GM19463 (cell line): ENCODE measurements around the gene LRP1B.
A peak's percentile ranks its signal among the peaks of the same experiment; 100 is the strongest.

ENCODE experiments used
- ATAC-seq: cut with Tn5 transposase; IDR thresholded peaks from one replicate; pipeline ENCODE4 v1.9.1; 2021; ENCODE audit warnings: mild to moderate bottlenecking, moderate library complexity; ENCODE audit not compliant: unreplicated experiment

The LRP1B gene

GRCh38 chr2:141605163-141605562 is 525.7 kb downstream of the LRP1B start:
- no peak for ATAC-seq

GRCh38 chr2:141601511-141602152 is 529.2 kb downstream of the LRP1B start:
- ATAC-seq: no peak

GRCh38 chr2:141599721-141600120 is 531.1 kb downstream of the LRP1B start:
- ATAC-seq: no peak

GRCh38 chr2:141598982-141599381 is 531.8 kb downstream of the LRP1B start:
- no peak for ATAC-seq

- no peak for ATAC-seq
Observed at GRCh38 chr2:141595316-141595920, 535.4 kb downstream of the LRP1B start.

- no peak for ATAC-seq
Observed at GRCh38 chr2:141591787-141592186, 539.0 kb downstream of the LRP1B start.

- ATAC-seq: no peak
Observed at GRCh38 chr2:141590620-141591019, 540.2 kb downstream of the LRP1B start.

- ATAC-seq: no peak
Observed at GRCh38 chr2:141589314-141589713, 541.5 kb downstream of the LRP1B start.

- no peak for ATAC-seq
Observed at GRCh38 chr2:141586985-141587384, 543.8 kb downstream of the LRP1B start.

- ATAC-seq: no peak
Observed at GRCh38 chr2:141582213-141582612, 548.6 kb downstream of the LRP1B start.

GRCh38 chr2:141579071-141579470 is 551.7 kb downstream of the LRP1B start:
- ATAC-seq: no peak

GRCh38 chr2:141570474-141571131 is 560.2 kb downstream of the LRP1B start:
- ATAC-seq: no peak

GRCh38 chr2:141569941-141570340 is 560.9 kb downstream of the LRP1B start:
- no peak for ATAC-seq

- no peak for ATAC-seq
Observed at GRCh38 chr2:141565597-141565996, 565.2 kb downstream of the LRP1B start.

GRCh38 chr2:141560723-141561122 is 570.1 kb downstream of the LRP1B start:
- ATAC-seq: no peak

- ATAC-seq: peak; percentile 61
Observed at GRCh38 chr2:141557329-141558095, 573.3 kb downstream of the LRP1B start.

GRCh38 chr2:141555876-141556470 is 574.8 kb downstream of the LRP1B start:
- ATAC-seq: no peak

GRCh38 chr2:141554810-141555209 is 576.0 kb downstream of the LRP1B start:
- ATAC-seq: peak; percentile 73

GRCh38 chr2:141534666-141535362 is 596.0 kb downstream of the LRP1B start:
- ATAC-seq: peak; percentile 79

GRCh38 chr2:141529659-141530058 is 601.2 kb downstream of the LRP1B start:
- ATAC-seq: no peak

- ATAC-seq: peak; percentile 65
Observed at GRCh38 chr2:141528990-141529389, 601.8 kb downstream of the LRP1B start.
